Mesenchymal stem cell (in vitro differentiated cells and primary cell): ENCODE results near the gene SYAP1.

ENCODE experiments used
- DNase-seq: peaks from one replicate; pipeline ENCODE4 v3.0.0-alpha.2; 2013
- H2AFZ ChIP-seq: one replicate; pipeline ENCODE4 v1.6.1; 2013; ENCODE audit warnings: low read depth, mild to moderate bottlenecking, control low read depth, inconsistent platforms, low read length, moderate library complexity
- H2AK5ac ChIP-seq: 2 replicates; pipeline ENCODE4 v1.6.1; 2013; ENCODE audit warnings: low read length, moderate library complexity, mild to moderate bottlenecking, inconsistent platforms; ENCODE audit not compliant: severe bottlenecking
- H2BK120ac ChIP-seq: one replicate; pipeline ENCODE4 v1.6.1; 2013; ENCODE audit warnings: low read depth, mild to moderate bottlenecking, inconsistent platforms, low read length, moderate library complexity
- H2BK12ac ChIP-seq, 2 experiments: one replicate each; pipeline ENCODE4 v1.6.1; 2013; ENCODE audit warnings: inconsistent platforms in 2 of 2, low read length in 2 of 2, mild to moderate bottlenecking in 2 of 2, moderate library complexity in 2 of 2, control low read depth in 1 of 2
- H2BK15ac ChIP-seq: one replicate; pipeline ENCODE4 v1.6.1; 2013; ENCODE audit warnings: mild to moderate bottlenecking, low read depth, inconsistent platforms; ENCODE audit not compliant: poor library complexity, severe bottlenecking
- H2BK5ac ChIP-seq: 2 replicates; pipeline ENCODE4 v1.6.1; 2013; ENCODE audit warnings: low read depth, mild to moderate bottlenecking, low read length, control low read depth, inconsistent platforms; ENCODE audit not compliant: poor library complexity, severe bottlenecking
- H3K14ac ChIP-seq, 2 experiments: one replicate each; pipeline ENCODE4 v1.6.1; 2013; ENCODE audit warnings: inconsistent platforms in 2 of 2, low read length in 2 of 2, control low read depth in 1 of 2, mild to moderate bottlenecking in 1 of 2, moderate library complexity in 1 of 2
- H3K18ac ChIP-seq, 2 experiments: one replicate each; pipeline ENCODE4 v1.6.1; 2013; ENCODE audit warnings: inconsistent platforms in 2 of 2, low read length in 2 of 2, control low read depth in 1 of 2, low read depth in 1 of 2, mild to moderate bottlenecking in 1 of 2
- H3K23ac ChIP-seq, 2 experiments: one replicate each; pipeline ENCODE4 v1.6.1; 2013; ENCODE audit warnings: inconsistent platforms in 2 of 2, low read length in 2 of 2, mild to moderate bottlenecking in 2 of 2, moderate library complexity in 2 of 2, control low read depth in 1 of 2
- H3K27ac ChIP-seq: 2 replicates; pipeline ENCODE4 v1.5.1; 2013; ENCODE audit warnings: mild to moderate bottlenecking, moderate library complexity, low read length, control low read depth, inconsistent platforms; ENCODE audit not compliant: poor library complexity, severe bottlenecking
- H3K27me3 ChIP-seq, 2 experiments: 2 replicates each; pipeline versions ENCODE4 v1.6.1 to v1.7.0; 2013; ENCODE audit warnings: low read length in 2 of 2, mild to moderate bottlenecking in 2 of 2, moderate library complexity in 2 of 2, control low read depth in 1 of 2, inconsistent platforms in 1 of 2; ENCODE audit not compliant: control insufficient read depth in 1 of 2, insufficient read depth in 1 of 2
- H3K36me3 ChIP-seq, 2 experiments: 2 replicates each; pipeline versions ENCODE4 v1.6.1 to v1.7.0; 2013; ENCODE audit warnings: low read length in 2 of 2, control low read depth in 1 of 2, inconsistent platforms in 1 of 2, low read depth in 1 of 2, mild to moderate bottlenecking in 1 of 2; ENCODE audit not compliant: insufficient read depth in 2 of 2, control insufficient read depth in 1 of 2
- H3K4ac ChIP-seq, 2 experiments: one replicate each; pipeline ENCODE4 v1.6.1; 2013; ENCODE audit warnings: inconsistent platforms in 2 of 2, low read length in 2 of 2, mild to moderate bottlenecking in 2 of 2, moderate library complexity in 2 of 2, control low read depth in 1 of 2, low read depth in 1 of 2
- H3K4me1 ChIP-seq: 2 replicates; pipeline ENCODE4 v1.6.1; 2013; ENCODE audit warnings: low read depth, low read length, control low read depth; ENCODE audit not compliant: control insufficient read depth, insufficient read depth
- H3K4me2 ChIP-seq: 2 replicates; pipeline ENCODE4 v1.6.1; 2013; ENCODE audit warnings: low read length, mild to moderate bottlenecking, inconsistent platforms; ENCODE audit not compliant: poor library complexity, severe bottlenecking
- H3K4me3 ChIP-seq, 2 experiments: 2 replicates each; pipeline versions ENCODE4 v1.5.1 to v1.7.0; 2013; ENCODE audit warnings: low read length in 2 of 2, mild to moderate bottlenecking in 2 of 2, control low read depth in 1 of 2, low read depth in 1 of 2; ENCODE audit not compliant: insufficient read depth in 1 of 2
- H3K79me1 ChIP-seq: replicated peaks from 2 replicates; pipeline ENCODE4 v1.6.1; 2013; ENCODE audit warnings: mild to moderate bottlenecking, control low read depth, low read length, inconsistent platforms; ENCODE audit not compliant: poor library complexity, severe bottlenecking
- H3K9ac ChIP-seq: 2 replicates; pipeline ENCODE4 v1.7.0; 2013; ENCODE audit warnings: mild to moderate bottlenecking, low read length, moderate library complexity
- H3K9me3 ChIP-seq: 2 replicates; pipeline ENCODE4 v1.7.0; 2013; ENCODE audit warnings: mild to moderate bottlenecking, low read length; ENCODE audit not compliant: control insufficient read depth
- H4K8ac ChIP-seq: one replicate; pipeline ENCODE4 v1.6.1; 2013; ENCODE audit warnings: inconsistent platforms, mild to moderate bottlenecking, low read length, moderate library complexity
- H4K91ac ChIP-seq: one replicate; pipeline ENCODE4 v1.6.1; 2013; ENCODE audit warnings: mild to moderate bottlenecking, low read length, inconsistent platforms
- WGBS: methylation state at CpG from one replicate; pipeline ENCODE4 v1.1.7; 2013; ENCODE audit warnings: mixed read lengths; 5-methylcytosine and 5-hydroxymethylcytosine counted together

Gene SYAP1

GRCh38 chrX:16708016-16708415 lies 11.4 kb upstream of the SYAP1 start:
- no peak overlapping the region for H2BK12ac ChIP-seq
- H3K14ac ChIP-seq: no peak overlapping the region
- no peak overlapping the region for H4K8ac ChIP-seq
- no peak overlapping the region for H3K4me3 ChIP-seq
- H2BK120ac ChIP-seq: no peak overlapping the region
- peak overlapping the region; percentile 49 for H3K27ac ChIP-seq
- no peak overlapping the region for H2BK15ac ChIP-seq
- H2BK5ac ChIP-seq: no peak overlapping the region
- H3K4ac ChIP-seq: no peak overlapping the region
- no peak overlapping the region for H3K9ac ChIP-seq
- 76% methylated on average over 3 of the region's 3 CpGs for WGBS
- no peak overlapping the region for H3K23ac ChIP-seq
- peaks cover 0 to 15% of the 10 kb centered on the region in 2 experiments for H3K27me3 ChIP-seq
- DNase-seq: no peak
- no peak overlapping the region for H4K91ac ChIP-seq
- H3K79me1 ChIP-seq: no peaks in the 10 kb centered on the region
- no peak overlapping the region for H3K18ac ChIP-seq
- H3K36me3 ChIP-seq: no peaks in the 10 kb centered on the region
- H3K9me3 ChIP-seq: no peaks in the 10 kb centered on the region
- H2AK5ac ChIP-seq: peak overlapping the region; percentile 45
- H3K4me1 ChIP-seq: no peaks in the 10 kb centered on the region
- peak overlapping the region; percentile 16 for H3K4me2 ChIP-seq
- no peak overlapping the region for H2AFZ ChIP-seq

- H3K4me1 ChIP-seq: no peaks in the 10 kb centered on the region
- H2AK5ac ChIP-seq: no peak overlapping the region
These were observed 8.1 kb upstream of the SYAP1 start for GRCh38 chrX:16711219-16711811.

GRCh38 chrX:16711893-16712547 lies 7.4 kb upstream of the SYAP1 start:
- H2BK15ac ChIP-seq: no peak overlapping the region
- H3K4me1 ChIP-seq: no peaks in the 10 kb centered on the region
- H3K14ac ChIP-seq: peak overlapping the region in 1 of 2 experiments; percentile 32
- H3K4me3 ChIP-seq: peak overlapping the region; percentile 76 to 85
- H2AFZ ChIP-seq: peak overlapping the region; percentile 71
- H3K27me3 ChIP-seq: peaks cover 0 to 29% of the 10 kb centered on the region in 2 experiments
- peak overlapping the region in 1 of 2 experiments; percentile 59 for H3K23ac ChIP-seq
- DNase-seq: no peak
- under 1% methylated on average over 18 of the region's 67 CpGs for WGBS
- peak overlapping the region; percentile 88 for H3K9ac ChIP-seq
- H3K9me3 ChIP-seq: no peaks in the 10 kb centered on the region
- H2BK120ac ChIP-seq: peak overlapping the region; percentile 73
- no peak overlapping the region for H2BK12ac ChIP-seq
- peak overlapping the region in 1 of 2 experiments; percentile 82 for H3K4ac ChIP-seq
- peak overlapping the region; percentile 76 to 83 for H3K18ac ChIP-seq
- no peaks in the 10 kb centered on the region for H3K79me1 ChIP-seq
- peak overlapping the region; percentile 31 for H2BK5ac ChIP-seq
- no peaks in the 10 kb centered on the region for H3K36me3 ChIP-seq
- H3K4me2 ChIP-seq: peak overlapping the region; percentile 72
- peak overlapping the region; percentile 18 for H4K91ac ChIP-seq
- H4K8ac ChIP-seq: peak overlapping the region; percentile 72
- H2AK5ac ChIP-seq: no peak overlapping the region
- H3K27ac ChIP-seq: peak overlapping the region; percentile 53

More at GRCh38 chrX:16711219-16711811, 8.1 kb upstream of the SYAP1 start:
- Histone ChIP-seq H2BK120ac (no peak overlapping the region), H3K27me3 (peaks cover 0 to 27% of the 10 kb centered on the region in 2 experiments), H4K8ac (no peak overlapping the region), H3K4me2 (peak overlapping the region; percentile 72), H3K79me1 (no peaks in the 10 kb centered on the region), H3K23ac (no peak overlapping the region), H3K14ac (no peak overlapping the region), H2AFZ (no peak overlapping the region), H2BK12ac (no peak overlapping the region), H2BK15ac (no peak overlapping the region), H2BK5ac (peak overlapping the region; percentile 31), H3K4me3 (peak overlapping the region; percentile 76 to 85), H3K9me3 (no peaks in the 10 kb centered on the region), H3K36me3 (no peaks in the 10 kb centered on the region), H3K27ac (peak overlapping the region; percentile 53), H3K9ac (peak overlapping the region; percentile 88), H4K91ac (no peak overlapping the region), H3K18ac (peak overlapping the region in 1 of 2 experiments; percentile 76), H3K4ac (no peak overlapping the region)
- no peak for DNase-seq
- 48% methylated on average over 4 of the region's 9 CpGs for WGBS

- H3K4ac ChIP-seq: peak within 1 kb of the TSS in 1 of 2 experiments; percentile 82
- no peak within 1 kb of the TSS for H2AK5ac ChIP-seq
- H3K9ac ChIP-seq: peak within 1 kb of the TSS; percentile 88
- no peak within 1 kb of the TSS for H2BK12ac ChIP-seq
- peak within 1 kb of the TSS; percentile 53 for H3K27ac ChIP-seq
- no peaks in the 10 kb centered on the region for H3K9me3 ChIP-seq
- peak within 1 kb of the TSS in 1 of 2 experiments; percentile 32 for H3K14ac ChIP-seq
- H3K79me1 ChIP-seq: no peaks in the 10 kb centered on the region
- peak within 1 kb of the TSS in 1 of 2 experiments; percentile 59 for H3K23ac ChIP-seq
- peaks cover 0 to 29% of the 10 kb centered on the region in 2 experiments for H3K27me3 ChIP-seq
- H3K36me3 ChIP-seq: no peaks in the 10 kb centered on the region
- peak; percentile 66 for DNase-seq
- peak within 1 kb of the TSS; percentile 18 for H4K91ac ChIP-seq
- no peak within 1 kb of the TSS for H2BK15ac ChIP-seq
- 13% methylated on average over 27 of the region's 30 CpGs for WGBS
- peak within 1 kb of the TSS; percentile 72 for H4K8ac ChIP-seq
- peak within 1 kb of the TSS; percentile 72 for H3K4me2 ChIP-seq
- peak within 1 kb of the TSS; percentile 76 to 85 for H3K4me3 ChIP-seq
- H3K18ac ChIP-seq: peak within 1 kb of the TSS; percentile 76 to 83
- H3K4me1 ChIP-seq: no peaks in the 10 kb centered on the region
- peak within 1 kb of the TSS; percentile 71 for H2AFZ ChIP-seq
- H2BK120ac ChIP-seq: peak within 1 kb of the TSS; percentile 73
- peak within 1 kb of the TSS; percentile 31 for H2BK5ac ChIP-seq
These were observed 6.8 kb upstream of the SYAP1 start, which contains the start of gene CTPS2 for GRCh38 chrX:16712548-16713155. CTPS2 (minus strand) TSS chrX:16712669; CDS start chrX:16702902, 9,767 bp downstream.
